Spleen (tissue), 11 donors: ENCODE data around the gene GARNL3. TPM values are rescaled to one million over a fixed set of nuclear protein-coding genes. Genes with fewer than 3 reads are reported as not detected.
A peak's percentile ranks its signal among the peaks of the same experiment; 100 is the strongest.

Experiments
- DNase-seq: peaks from one replicate; pipeline ENCODE4 v3.0.0-alpha.2; 2020
- H3K27ac ChIP-seq, 8 donors: fragments of 200-600 bp; sonication (generic) in 7 of 8; 1 replicate in 4 of 8; 2 replicates in 4 of 8; pipeline versions ENCODE4 v1.5.0 to v1.8.0; 2016 to 2021; ENCODE audit warnings: inconsistent platforms in 4 of 8, mild to moderate bottlenecking in 4 of 8, moderate library complexity in 1 of 8
- H3K27me3 ChIP-seq, 7 donors: fragments of 200-600 bp; sonication (generic) in 6 of 7; replicated peaks in 1 of 7; 1 replicate in 4 of 7; 2 replicates in 3 of 7; pipeline versions ENCODE4 v1.5.0 to v1.8.0; 2016 to 2021; ENCODE audit warnings: inconsistent platforms in 3 of 7, mild to moderate bottlenecking in 1 of 7
- H3K36me3 ChIP-seq, 6 donors: fragments of 200-600 bp; sonication (generic) in 5 of 6; 1 replicate in 4 of 6; 2 replicates in 2 of 6; pipeline versions ENCODE4 v1.5.0 to v1.8.0; 2016 to 2021; ENCODE audit warnings: inconsistent platforms in 2 of 6
- H3K4me1 ChIP-seq, 6 donors: fragments of 200-600 bp; sonication (generic) in 5 of 6; 1 replicate in 3 of 6; 2 replicates in 3 of 6; pipeline versions ENCODE4 v1.5.0 to v1.8.0; 2016 to 2021; ENCODE audit warnings: inconsistent platforms in 3 of 6
- H3K4me3 ChIP-seq, 8 donors: fragments of 200-600 bp; sonication (generic) in 7 of 8; 1 replicate in 4 of 8; 2 replicates in 4 of 8; pipeline versions ENCODE4 v1.5.0 to v1.8.0; 2016 to 2021; ENCODE audit warnings: inconsistent platforms in 4 of 8, mild to moderate bottlenecking in 4 of 8, moderate library complexity in 2 of 8
- H3K9me3 ChIP-seq, 8 donors: fragments of 200-600 bp; sonication (generic) in 7 of 8; 1 replicate in 4 of 8; 2 replicates in 4 of 8; pipeline versions ENCODE4 v1.5.0 to v1.8.0; 2016 to 2021; ENCODE audit warnings: inconsistent platforms in 4 of 8
- POLR2A ChIP-seq, 3 donors: fragments of 450-650 bp; IDR thresholded peaks; one replicate each; pipeline ENCODE4 v1.5.1; 2017; ENCODE audit warnings: antibody characterized with exemption in 3 of 3, mild to moderate bottlenecking in 1 of 3
- POLR2AphosphoS5 ChIP-seq, 3 donors: sonication (generic); formaldehyde crosslinking; IDR thresholded peaks; one replicate each; pipeline ENCODE4 v1.5.1; 2017; ENCODE audit warnings: antibody characterized with exemption in 3 of 3
- WGBS, 5 donors: extraction: QIAGEN DNeasy Blood & Tissue Kit in 3 of 5; methylation state at CpG; one replicate each; pipeline versions ENCODE4 v1.1.5 to v1.1.7; 2013 to 2018; 5-methylcytosine and 5-hydroxymethylcytosine counted together
- intact Hi-C: fragments of 100-400 bp; cut with DNase I; formaldehyde crosslinking; loops from one replicate; pipeline ENCODE4 v1.15.0; 2023; ENCODE audit warnings: low total_unique reads
- polyA plus RNA-seq, 3 donors: library from polyadenylated mRNA; stranded (reverse); fragments of 200-250 nt; gene quantifications; one replicate each; pipeline ENCODE4 v1.2.1, GENCODE V29; 2013
- total RNA-seq, 7 donors: library from RNA; depleted of rRNA in 3 of 7; stranded (reverse); fragments of >200 nt in 3 of 7; fragmentation: NEBNext Ultra II Directional in 4 of 7; extraction: Animal tissue kit (Norgen Biotek cat#: 25700) in 4 of 7; gene quantifications; one replicate each; pipeline versions ENCODE4 v1.1.0 to v1.2.1, GENCODE V29; 2016 to 2021
- TF ChIP-seq, protein P1 (sequence below), 11 experiments: fragments of 200-600 bp in 7 of 11; fragments of 450-650 bp in 4 of 11; sonication (generic) in 4 of 11; IDR thresholded peaks in 8 of 11; conservative IDR thresholded peaks in 3 of 11; 1 replicate in 7 of 11; 2 replicates in 4 of 11; pipeline versions ENCODE4 v1.4.0 to v1.8.0; 2016 to 2021; ENCODE audit warnings: antibody characterized with exemption in 11 of 11, inconsistent platforms in 4 of 11, mild to moderate bottlenecking in 1 of 11
- donor health status: healthy with polysubstance abuse.
- donor health status: DM: no; HTN: no; CAD: no; lungs with moderate emphysema.
- donor health status: DM: no; HTN: no; CAD: no.
- donor health status: Bipolar disorder and iron deficiency.
- donor health status: healthy.
- donor health status: DM: no; HTN: no; CAD: no.
- donor health status: DM: yes; HTN: yes; CAD: no.

GARNL3 gene
- total and polyA plus RNA-seq, 10 donors: 2.1 to 14.7 (median 10.0) TPM

DNA sequence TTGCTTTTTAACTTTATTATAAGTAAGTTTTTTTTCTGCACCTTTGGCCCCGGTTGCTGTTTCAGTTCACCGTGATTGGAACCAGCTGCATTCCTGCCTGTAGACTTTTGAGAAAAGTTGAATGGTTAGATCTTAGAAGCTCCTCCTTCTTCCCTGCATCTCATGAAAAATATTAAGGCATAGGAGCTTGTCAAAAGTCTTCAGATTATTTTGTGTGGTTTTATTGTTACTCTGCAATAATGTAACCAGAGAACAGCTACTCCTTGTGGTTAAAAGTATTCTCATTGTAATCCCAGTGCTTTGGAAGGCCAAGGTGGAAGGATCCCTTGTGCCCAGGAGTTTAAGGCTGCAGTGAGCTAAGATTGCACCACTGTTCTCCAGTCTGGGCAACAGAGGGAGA, 129.1 kb downstream of the GARNL3 start:
- TF ChIP-seq POLR2A (IDR thresholded peaks at IDR 0.05): no peak
- TF ChIP-seq POLR2AphosphoS5 (IDR thresholded peaks at IDR 0.05): no peak
- TF ChIP-seq, protein P1, sequence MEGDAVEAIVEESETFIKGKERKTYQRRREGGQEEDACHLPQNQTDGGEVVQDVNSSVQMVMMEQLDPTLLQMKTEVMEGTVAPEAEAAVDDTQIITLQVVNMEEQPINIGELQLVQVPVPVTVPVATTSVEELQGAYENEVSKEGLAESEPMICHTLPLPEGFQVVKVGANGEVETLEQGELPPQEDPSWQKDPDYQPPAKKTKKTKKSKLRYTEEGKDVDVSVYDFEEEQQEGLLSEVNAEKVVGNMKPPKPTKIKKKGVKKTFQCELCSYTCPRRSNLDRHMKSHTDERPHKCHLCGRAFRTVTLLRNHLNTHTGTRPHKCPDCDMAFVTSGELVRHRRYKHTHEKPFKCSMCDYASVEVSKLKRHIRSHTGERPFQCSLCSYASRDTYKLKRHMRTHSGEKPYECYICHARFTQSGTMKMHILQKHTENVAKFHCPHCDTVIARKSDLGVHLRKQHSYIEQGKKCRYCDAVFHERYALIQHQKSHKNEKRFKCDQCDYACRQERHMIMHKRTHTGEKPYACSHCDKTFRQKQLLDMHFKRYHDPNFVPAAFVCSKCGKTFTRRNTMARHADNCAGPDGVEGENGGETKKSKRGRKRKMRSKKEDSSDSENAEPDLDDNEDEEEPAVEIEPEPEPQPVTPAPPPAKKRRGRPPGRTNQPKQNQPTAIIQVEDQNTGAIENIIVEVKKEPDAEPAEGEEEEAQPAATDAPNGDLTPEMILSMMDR (IDR thresholded peaks at IDR 0.05 in 8 of 11, conservative IDR thresholded peaks at IDR 0.05 in 3 of 11): no peak
- 73 to 87% (median 82%) methylated on average over 2 of the region's 2 CpGs for WGBS, 5 donors
- Histone ChIP-seq H3K9me3 (no peaks in the 10 kb centered on the region), H3K4me3 (no peak overlapping the region), H3K27me3 (peaks cover 0 to 56% (median 0%) of the 10 kb centered on the region in 7 donors), H3K36me3 (no peaks in the 10 kb centered on the region), H3K4me1 (peaks cover 6 to 33% (median 23%) of the 10 kb centered on the region in 6 donors), H3K27ac (no peak overlapping the region)
- no peak for DNase-seq
- intact Hi-C loops: loop anchor here (10.0 kb wide), 1 partner anchor 169 kb away; no protein-coding TSS in a partner anchor

DNA sequence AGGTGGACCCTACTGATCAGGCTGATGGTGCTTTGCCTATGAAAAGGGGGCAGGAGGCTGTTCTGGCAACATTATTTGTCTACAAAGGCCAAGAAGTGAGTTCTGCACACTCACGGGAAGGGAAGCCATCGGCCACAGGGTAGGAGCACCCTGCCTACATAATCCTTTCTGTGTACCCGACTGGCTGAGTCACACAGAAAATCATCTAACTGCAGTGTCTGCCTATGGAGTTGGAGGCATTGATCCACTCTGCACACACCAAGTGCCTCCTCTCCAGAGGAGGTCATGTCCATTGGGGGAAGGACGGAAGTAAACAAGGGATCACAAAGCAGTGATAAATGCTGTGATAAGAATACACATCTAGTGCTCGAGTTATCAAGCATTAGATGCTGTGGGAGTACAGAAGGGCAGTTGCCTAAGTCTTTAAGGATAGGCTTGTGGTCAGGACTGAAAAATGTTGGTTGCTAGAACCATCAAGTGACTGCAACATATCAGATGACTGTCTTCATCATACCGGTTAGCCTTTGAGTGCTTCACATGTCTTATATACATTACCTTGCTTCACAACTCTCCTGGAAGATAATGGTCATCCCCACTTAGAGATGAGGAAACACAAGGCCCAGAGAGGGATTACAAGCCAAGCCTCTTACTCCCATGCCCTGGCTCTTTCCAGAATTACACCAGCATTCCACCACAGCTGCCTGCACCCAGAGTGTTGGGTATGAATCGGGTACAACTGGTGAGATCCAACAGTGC, 131.1 kb downstream of the GARNL3 start:
- no peak for TF ChIP-seq POLR2AphosphoS5 (IDR thresholded peaks at IDR 0.05)
- TF ChIP-seq, protein P1 (IDR thresholded peaks at IDR 0.05 in 8 of 11, conservative IDR thresholded peaks at IDR 0.05 in 3 of 11): no peak
- Histone ChIP-seq H3K27me3 (peaks cover 0 to 48% (median 0%) of the 10 kb centered on the region in 7 donors), H3K4me1 (peaks cover 6 to 35% (median 24%) of the 10 kb centered on the region in 6 donors), H3K9me3 (no peaks in the 10 kb centered on the region), H3K4me3 (peak overlapping the region in 5 of 8 donors; percentile 64 to 87 (median 79)), H3K36me3 (peaks cover 0 to 10% (median 0%) of the 10 kb centered on the region in 6 donors), H3K27ac (no peak overlapping the region)
- 81 to 87% (median 85%) methylated on average over 6 to 7 of the region's 7 CpGs for WGBS, 5 donors
- intact Hi-C loops: loop anchor here (10.0 kb wide), 1 partner anchor 171 kb away; no protein-coding TSS in a partner anchor
- peak; percentile 58 for DNase-seq

DNA sequence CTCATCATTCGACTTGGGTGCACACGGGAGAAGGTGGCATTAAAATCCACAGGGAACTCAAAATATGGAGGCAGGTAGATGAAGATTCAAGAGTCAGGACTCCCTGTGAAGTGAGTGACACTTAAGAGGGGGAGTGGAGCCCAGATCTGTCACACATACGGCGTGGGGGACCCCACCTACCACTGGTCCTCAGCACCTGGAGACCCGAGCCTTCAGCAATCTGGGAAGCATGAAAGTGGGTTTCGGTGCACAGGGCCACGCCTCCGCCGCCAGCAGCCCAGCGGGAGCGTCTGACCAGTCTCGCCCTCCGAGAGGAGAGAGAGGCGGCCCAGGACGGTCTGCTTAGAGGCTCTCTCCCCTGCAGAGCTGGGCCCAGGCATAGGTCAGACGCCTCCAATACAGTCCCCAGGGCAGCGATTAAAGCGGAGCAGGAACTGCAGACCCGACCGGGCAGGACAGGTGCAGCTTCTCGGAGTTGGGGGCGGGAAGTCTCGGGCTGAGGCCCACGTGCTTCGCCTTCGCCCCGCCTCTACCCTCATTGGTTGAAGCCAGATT, 131.8 kb downstream of the GARNL3 start:
- Histone ChIP-seq H3K36me3 (peaks cover 0 to 17% (median 0%) of the 10 kb centered on the region in 6 donors), H3K9me3 (no peaks in the 10 kb centered on the region), H3K27me3 (peaks cover 0 to 43% (median 0%) of the 10 kb centered on the region in 7 donors), H3K4me1 (peaks cover 6 to 35% (median 24%) of the 10 kb centered on the region in 6 donors), H3K4me3 (peak overlapping the region; percentile 36 to 90 (median 81)), H3K27ac (peak overlapping the region in 5 of 8 donors; percentile 35 to 89 (median 57))
- 4 to 19% (median 11%) methylated on average over 12 to 27 of the region's 27 CpGs for WGBS, 5 donors
- no peak for DNase-seq
- intact Hi-C loops: loop anchor here (10.0 kb wide), 1 partner anchor 172 kb away; no protein-coding TSS in a partner anchor
- TF ChIP-seq, protein P1 (IDR thresholded peaks at IDR 0.05 in 8 of 11, conservative IDR thresholded peaks at IDR 0.05 in 3 of 11): no peak
- TF ChIP-seq POLR2A (IDR thresholded peaks at IDR 0.05) (no peak), POLR2AphosphoS5 (IDR thresholded peaks at IDR 0.05) (no peak)
